ENCODE results near the gene AGBL1.

AGBL1 gene

DNA sequence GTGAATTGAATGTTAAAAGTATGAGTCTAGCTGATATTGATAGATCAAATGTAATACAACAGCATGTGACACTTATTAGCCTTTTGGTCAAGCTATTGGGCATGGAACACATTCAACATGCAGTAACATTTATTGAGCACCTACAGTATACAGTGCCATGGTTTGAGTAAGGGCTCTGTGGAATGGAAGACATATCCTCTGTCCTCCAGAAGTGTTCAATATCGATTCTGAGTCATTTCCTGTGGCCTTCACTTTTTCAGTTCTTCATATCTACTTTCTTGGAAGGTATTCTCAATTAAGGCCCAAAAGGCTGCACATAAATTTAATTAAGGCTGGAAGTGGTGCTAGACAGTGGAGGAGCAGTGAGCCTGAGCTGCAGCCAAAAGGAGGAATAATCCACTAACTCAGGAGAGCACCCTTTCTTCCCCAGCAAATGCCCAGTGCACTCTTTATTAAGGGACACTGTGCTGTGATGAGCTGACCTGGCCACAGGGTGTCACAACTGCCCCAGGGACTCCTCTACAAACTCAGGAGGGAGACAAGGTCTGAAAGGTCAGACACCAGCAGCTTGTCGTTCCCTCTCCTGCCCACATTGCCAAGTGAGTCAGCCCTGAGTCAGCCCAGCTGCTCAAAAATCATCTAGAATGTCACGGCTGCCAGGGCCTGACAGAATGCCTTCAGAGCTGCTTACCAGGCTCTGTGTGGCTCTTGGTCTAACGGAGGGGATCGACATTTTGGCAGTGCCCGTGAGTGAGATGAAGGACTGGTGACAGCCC, 544.8 kb downstream of the AGBL1 start:
- peak; percentile 87 for DNase-seq (ENCODE audit: low read depth)
- no peak overlapping the region for H3K4me3 ChIP-seq (ENCODE audit: low read depth, low read length)
- TF ChIP-seq, protein P1, sequence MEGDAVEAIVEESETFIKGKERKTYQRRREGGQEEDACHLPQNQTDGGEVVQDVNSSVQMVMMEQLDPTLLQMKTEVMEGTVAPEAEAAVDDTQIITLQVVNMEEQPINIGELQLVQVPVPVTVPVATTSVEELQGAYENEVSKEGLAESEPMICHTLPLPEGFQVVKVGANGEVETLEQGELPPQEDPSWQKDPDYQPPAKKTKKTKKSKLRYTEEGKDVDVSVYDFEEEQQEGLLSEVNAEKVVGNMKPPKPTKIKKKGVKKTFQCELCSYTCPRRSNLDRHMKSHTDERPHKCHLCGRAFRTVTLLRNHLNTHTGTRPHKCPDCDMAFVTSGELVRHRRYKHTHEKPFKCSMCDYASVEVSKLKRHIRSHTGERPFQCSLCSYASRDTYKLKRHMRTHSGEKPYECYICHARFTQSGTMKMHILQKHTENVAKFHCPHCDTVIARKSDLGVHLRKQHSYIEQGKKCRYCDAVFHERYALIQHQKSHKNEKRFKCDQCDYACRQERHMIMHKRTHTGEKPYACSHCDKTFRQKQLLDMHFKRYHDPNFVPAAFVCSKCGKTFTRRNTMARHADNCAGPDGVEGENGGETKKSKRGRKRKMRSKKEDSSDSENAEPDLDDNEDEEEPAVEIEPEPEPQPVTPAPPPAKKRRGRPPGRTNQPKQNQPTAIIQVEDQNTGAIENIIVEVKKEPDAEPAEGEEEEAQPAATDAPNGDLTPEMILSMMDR (IDR thresholded peaks at IDR 0.05; ENCODE audit: control insufficient read depth, extremely low read depth, insufficient read depth), result peak; percentile 95

DNA sequence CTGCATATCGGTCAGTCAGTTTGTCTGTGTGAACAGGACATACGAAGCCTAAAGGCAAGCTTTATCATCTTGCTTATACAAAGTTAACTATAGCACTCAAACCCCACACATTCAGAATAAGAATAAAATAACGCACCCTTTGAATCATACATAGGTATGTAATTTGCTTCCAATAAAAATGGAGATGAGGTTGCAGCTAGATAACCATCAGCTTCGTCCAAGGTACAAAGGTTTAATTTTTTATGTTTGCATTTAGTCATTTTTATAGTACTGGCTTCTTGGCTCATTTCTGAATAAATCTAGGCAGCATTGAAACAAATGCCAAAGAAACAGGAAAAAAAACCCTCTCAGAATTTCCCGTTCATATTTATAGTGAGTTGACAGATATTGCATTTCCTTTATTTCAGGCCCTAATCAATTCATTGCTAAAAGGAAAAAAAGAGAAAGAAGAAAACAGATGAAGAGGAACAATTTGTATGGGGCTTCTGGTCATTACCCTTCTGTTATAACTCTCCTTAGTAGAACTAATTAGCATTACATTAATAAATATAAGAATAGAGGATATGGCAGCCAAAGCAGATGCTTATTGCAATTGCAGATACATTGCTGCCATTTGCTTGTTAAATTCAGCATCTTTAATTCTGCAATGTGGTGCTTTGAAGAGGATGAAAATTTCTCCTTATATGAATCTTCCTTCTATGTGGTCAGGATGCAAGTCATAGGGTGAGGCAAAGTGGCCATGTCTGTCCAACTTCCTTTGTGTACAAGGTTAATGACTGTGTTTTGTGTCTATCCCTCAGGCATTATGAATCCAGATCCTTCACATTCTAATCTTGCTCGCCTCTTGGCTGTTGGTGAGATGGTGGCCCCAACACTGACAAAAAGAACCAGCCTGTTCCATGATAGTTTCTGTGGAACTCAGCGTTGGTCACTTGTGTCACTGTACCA, 550.0 kb downstream of the AGBL1 start:
- no peak overlapping the region for H3K4me3 ChIP-seq (ENCODE audit: low read depth, low read length)
- TF ChIP-seq, protein P1 (IDR thresholded peaks at IDR 0.05; ENCODE audit: control insufficient read depth, extremely low read depth, insufficient read depth), result no peak
- DNase-seq (ENCODE audit: low read depth), result peak; percentile 14

DNA sequence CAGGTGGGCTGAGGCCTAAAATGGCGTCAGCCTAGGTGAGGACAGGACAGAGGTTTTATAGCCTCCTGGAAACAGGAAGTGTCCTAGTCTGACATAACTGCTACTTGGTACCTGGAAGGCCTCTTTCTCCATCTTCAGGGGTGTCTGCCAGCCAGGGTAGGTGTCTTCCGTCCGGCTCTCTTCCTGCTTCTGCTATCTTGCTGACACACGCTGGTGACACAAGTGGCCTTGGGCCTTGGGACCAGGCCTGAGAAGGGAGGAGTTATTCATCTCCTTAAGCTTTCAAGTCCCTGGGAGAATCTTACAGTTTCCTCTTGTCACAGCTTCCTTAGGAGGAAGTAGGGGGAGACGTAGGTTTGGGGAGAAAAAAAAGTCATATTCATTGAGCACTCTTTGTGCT, 551.3 kb downstream of the AGBL1 start:
- TF ChIP-seq, protein P1 (IDR thresholded peaks at IDR 0.05; ENCODE audit: control insufficient read depth, extremely low read depth, insufficient read depth), result no peak
- DNase-seq (ENCODE audit: low read depth), result no peak
- H3K4me3 ChIP-seq (ENCODE audit: low read depth, low read length), result no peak overlapping the region

DNA sequence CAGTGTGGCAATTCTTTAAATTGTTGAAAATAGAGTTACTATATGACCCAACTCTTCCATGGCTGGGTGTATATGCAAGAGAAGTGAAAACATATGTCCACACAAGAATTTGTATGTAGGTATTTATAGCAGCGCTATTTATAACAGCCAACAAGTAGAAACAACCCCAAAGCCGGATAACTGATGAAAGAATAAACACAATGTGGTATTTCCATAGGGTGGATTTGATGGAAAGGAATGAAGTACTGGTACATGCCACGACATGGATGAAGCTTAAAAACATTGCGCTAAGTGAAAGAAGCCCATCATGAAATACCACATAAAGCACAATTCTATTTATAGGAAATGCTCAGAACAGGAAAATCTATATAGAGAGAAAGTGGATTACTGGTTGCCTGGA, 554.5 kb downstream of the AGBL1 start:
- TF ChIP-seq, protein P1 (IDR thresholded peaks at IDR 0.05; ENCODE audit: control insufficient read depth, extremely low read depth, insufficient read depth), result no peak
- DNase-seq (ENCODE audit: low read depth), result no peak
- no peak overlapping the region for H3K4me3 ChIP-seq (ENCODE audit: low read depth, low read length)

DNA sequence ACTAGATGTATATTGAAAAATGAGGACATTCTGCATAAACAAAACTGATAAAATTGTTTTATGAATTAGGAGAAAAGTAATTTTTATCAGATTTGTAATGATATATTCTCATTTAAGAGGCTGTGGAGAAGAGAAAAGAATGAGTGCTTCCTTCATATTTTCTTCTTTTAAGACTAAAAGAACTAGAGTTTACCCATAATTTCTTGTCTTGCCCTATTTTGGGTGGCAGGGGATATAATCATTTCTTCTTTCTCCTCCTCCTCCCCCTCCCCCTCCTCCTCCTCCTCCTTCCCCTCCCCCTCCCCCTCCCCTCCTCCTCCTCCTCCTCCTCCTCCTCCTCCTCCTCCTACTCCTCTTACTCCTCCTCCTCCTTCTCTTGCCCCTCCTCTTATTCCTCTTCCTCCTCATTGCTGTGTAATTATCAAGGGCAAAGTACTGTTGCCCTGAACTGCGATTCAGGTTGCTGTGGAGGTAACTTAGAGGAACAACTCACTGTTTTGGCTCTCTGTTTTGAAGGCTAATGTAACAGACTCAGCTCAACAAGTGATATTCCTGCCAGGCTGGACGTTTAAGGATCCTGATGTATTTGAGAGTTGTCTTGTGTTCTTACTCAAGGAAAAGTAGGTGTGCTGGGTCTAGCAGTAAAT, 555.4 kb downstream of the AGBL1 start:
- TF ChIP-seq, protein P1 (IDR thresholded peaks at IDR 0.05; ENCODE audit: control insufficient read depth, extremely low read depth, insufficient read depth), result no peak
- DNase-seq (ENCODE audit: low read depth), result no peak
- H3K4me3 ChIP-seq (ENCODE audit: low read depth, low read length), result no peak overlapping the region

DNA sequence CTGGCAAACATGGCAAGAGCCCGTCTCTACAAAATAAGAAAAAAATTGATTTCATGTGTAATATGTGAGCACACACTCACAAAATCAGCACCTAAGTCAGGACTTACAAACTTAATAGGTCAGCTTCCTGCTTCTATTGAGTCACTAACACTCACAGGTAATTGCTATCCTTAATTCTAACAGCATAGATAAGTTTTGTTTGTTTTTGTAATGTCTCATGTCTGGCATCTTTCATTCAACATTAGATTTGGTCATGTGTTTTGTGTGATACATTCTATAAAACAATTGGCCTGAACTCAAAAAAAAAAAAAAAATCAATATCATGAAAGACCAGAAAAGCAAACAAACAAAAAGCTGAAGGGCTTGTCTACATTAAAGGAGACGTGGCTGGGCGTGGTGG, 564.7 kb downstream of the AGBL1 start:
- TF ChIP-seq, protein P1 (IDR thresholded peaks at IDR 0.05; ENCODE audit: control insufficient read depth, extremely low read depth, insufficient read depth), result no peak
- DNase-seq (ENCODE audit: low read depth), result peak; percentile 25
- H3K4me3 ChIP-seq (ENCODE audit: low read depth, low read length), result no peak overlapping the region

Measured in LNCaP clone FGC (cell line).